Stomach (tissue), 4 donors: ENCODE measurements around the gene DLG2.

Source experiments
- EP300 ChIP-seq: sonication (generic); formaldehyde crosslinking; IDR thresholded peaks from one replicate; pipeline ENCODE4 v1.6.1; 2017; ENCODE audit warnings: antibody characterized with exemption
- POLR2A ChIP-seq, 4 donors: fragments of 450-650 bp; IDR thresholded peaks; one replicate each; pipeline ENCODE4 v1.6.1; 2016; ENCODE audit warnings: antibody characterized with exemption in 4 of 4, control low read depth in 2 of 4, mild to moderate bottlenecking in 1 of 4, moderate library complexity in 1 of 4
- POLR2AphosphoS5 ChIP-seq, 3 donors: sonication (generic); formaldehyde crosslinking; IDR thresholded peaks; one replicate each; pipeline ENCODE4 v1.6.1; 2016; ENCODE audit warnings: antibody characterized with exemption in 3 of 3
- TF ChIP-seq, protein P1 (sequence below), 7 experiments: fragments of 450-650 bp in 4 of 7; fragments of 200-600 bp in 3 of 7; sonication (generic) in 3 of 7; IDR thresholded peaks; one replicate each; pipeline ENCODE4 v1.5.1; 2016 to 2019; ENCODE audit warnings: antibody characterized with exemption in 7 of 7, control low read depth in 2 of 7, mild to moderate bottlenecking in 1 of 7

- TF ChIP-seq, protein P1, sequence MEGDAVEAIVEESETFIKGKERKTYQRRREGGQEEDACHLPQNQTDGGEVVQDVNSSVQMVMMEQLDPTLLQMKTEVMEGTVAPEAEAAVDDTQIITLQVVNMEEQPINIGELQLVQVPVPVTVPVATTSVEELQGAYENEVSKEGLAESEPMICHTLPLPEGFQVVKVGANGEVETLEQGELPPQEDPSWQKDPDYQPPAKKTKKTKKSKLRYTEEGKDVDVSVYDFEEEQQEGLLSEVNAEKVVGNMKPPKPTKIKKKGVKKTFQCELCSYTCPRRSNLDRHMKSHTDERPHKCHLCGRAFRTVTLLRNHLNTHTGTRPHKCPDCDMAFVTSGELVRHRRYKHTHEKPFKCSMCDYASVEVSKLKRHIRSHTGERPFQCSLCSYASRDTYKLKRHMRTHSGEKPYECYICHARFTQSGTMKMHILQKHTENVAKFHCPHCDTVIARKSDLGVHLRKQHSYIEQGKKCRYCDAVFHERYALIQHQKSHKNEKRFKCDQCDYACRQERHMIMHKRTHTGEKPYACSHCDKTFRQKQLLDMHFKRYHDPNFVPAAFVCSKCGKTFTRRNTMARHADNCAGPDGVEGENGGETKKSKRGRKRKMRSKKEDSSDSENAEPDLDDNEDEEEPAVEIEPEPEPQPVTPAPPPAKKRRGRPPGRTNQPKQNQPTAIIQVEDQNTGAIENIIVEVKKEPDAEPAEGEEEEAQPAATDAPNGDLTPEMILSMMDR (IDR thresholded peaks at IDR 0.05), result no peak
- TF ChIP-seq EP300 (no peak), POLR2A (IDR thresholded peaks at IDR 0.05) (no peak), POLR2AphosphoS5 (IDR thresholded peaks at IDR 0.05) (no peak)
Measured at GRCh38 chr11:85540635-85541205, 86.4 kb downstream of the DLG2 start.
